AG09319 (cell line): Measurements from ENCODE around the gene FOXJ3.

ENCODE experiments used
- DNase-seq: peaks from one replicate; pipeline ENCODE4 v3.0.0-alpha.2; 2010; ENCODE audit warnings: low read depth; ENCODE audit errors: extremely low read depth
- TF ChIP-seq, protein P1 (sequence below): IDR thresholded peaks from 2 replicates; pipeline ENCODE4 v1.5.1; 2011; ENCODE audit warnings: low read depth, mild to moderate bottlenecking, inconsistent platforms, low read length, moderate library complexity

FOXJ3 gene

DNA sequence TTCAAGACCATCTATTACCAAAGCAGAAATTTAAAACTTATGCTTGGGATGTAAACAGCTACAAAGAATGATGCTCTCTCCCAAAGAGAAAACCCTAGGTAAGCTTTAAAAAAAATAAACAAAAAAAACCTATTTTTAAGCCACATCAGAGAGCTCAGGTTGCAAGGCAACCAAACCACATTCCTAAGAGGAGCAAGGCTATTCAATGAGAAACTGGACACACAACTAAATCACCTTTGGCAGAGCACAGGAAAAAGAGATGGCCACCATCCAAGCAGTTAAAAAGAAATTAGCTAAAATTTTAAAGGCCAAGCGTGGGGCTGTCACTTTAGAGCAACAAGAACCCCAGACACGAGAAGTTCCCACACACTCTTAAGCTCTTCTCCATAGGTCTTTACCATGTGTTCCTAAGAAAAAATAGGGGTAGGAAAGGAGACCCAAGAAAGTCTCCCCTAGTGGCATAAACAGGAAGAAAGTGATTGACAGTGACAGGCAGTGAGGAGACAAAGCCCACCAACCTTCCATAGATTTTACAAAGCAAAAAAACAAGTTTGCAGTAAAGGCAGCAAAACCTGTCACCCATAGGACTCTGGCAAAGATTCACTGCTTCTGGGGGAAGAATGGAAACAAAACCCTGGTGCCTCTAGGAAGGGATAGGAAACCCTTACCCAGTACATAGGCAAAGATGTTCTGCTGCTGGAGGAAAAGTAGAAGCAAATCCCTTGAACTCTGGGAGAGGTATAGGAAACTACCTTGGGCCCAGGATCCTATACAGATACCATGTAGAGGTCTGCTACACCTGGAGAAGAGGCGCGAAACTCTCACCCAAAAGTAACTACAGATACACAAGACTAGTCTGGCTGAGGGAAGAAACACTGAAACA lies 68.5 kb downstream of the FOXJ3 start:
- no peak for DNase-seq
- TF ChIP-seq, protein P1, sequence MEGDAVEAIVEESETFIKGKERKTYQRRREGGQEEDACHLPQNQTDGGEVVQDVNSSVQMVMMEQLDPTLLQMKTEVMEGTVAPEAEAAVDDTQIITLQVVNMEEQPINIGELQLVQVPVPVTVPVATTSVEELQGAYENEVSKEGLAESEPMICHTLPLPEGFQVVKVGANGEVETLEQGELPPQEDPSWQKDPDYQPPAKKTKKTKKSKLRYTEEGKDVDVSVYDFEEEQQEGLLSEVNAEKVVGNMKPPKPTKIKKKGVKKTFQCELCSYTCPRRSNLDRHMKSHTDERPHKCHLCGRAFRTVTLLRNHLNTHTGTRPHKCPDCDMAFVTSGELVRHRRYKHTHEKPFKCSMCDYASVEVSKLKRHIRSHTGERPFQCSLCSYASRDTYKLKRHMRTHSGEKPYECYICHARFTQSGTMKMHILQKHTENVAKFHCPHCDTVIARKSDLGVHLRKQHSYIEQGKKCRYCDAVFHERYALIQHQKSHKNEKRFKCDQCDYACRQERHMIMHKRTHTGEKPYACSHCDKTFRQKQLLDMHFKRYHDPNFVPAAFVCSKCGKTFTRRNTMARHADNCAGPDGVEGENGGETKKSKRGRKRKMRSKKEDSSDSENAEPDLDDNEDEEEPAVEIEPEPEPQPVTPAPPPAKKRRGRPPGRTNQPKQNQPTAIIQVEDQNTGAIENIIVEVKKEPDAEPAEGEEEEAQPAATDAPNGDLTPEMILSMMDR = no peak

DNA sequence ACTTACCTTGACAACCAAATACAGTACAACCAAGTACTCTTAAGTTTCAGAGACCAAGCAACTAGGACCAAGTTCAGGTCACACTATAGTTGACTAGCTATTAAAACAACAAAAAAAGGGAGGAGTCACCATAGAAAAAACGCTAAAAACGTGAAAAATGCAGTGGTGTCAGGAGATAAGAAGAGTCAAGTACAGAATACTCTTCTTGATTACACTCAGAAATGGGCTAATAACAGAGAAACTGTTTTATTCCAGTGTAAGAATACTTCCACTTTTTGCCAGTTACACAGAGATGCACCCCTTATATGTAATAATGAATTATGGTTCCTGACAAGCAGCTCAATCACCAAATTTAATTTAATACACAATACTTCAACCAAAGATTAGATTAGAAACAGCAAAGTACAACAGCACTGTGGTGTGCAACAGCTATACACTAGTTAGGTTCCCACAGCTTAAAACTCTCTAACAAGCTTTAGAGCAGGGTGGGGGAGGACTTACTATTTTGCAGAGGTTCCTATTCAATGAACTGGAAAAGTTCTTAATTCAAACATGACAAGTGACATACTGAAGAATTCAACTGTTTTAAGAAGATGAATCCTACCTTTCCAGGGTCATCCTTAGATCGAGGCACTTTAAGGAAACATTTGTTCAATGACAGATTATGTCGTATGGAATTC lies 70.4 kb downstream of the FOXJ3 start:
- DNase-seq = no peak

DNA sequence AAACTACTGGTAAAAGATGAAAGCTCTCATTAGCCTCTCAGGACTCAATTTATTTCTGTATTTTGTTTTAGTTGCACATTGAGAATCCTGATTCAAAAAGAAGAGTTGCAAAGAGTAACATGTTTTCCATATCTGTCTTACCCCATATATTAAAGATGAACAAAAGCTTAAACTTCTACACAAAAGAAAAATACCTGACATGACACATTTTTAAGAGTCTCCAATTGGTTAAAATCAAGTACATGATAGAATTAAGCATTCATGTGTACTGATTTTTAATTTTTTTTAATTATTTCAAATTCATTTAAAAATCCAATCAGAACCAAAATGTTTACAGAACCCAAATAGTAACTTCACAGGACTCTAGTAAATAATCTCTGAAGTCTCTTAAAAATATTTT lies 72.0 kb downstream of the FOXJ3 start:
- no peak for DNase-seq
- TF ChIP-seq, protein P1 = no peak

More for the DNA sequence above, 70.4 kb downstream of the FOXJ3 start:
- TF ChIP-seq, protein P1 = no peak

DNA sequence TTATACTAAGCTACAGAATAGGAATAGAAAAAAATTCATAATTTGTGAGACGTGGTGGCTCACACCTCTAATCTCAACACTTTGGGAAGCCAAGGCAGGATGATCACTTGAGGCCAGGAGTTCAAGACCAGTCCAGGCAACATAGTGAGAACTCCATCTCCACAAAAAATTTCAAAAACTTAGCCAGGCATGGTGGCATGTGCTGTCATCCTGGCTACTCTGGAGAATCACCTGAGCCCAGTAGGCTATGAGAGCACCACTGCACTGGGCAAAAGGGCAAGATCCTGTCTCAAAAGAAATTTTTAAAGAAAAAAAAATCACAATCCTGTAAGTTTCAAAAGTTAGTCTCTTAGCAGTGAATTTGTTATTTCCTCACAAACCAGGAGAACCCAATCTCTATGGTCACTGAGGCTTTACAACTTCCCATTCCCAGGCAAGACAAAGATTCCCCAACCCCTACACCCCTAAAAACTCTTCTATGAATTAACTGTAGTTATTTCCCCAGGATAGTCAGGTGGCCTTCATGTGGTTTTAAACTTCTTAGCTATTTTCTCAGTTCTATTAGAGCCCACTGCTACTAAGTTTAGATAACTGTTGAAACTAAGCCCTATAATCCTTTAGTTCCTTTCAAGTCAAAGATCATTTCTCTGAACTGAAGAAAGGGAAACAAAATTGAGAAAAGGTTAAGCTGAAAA lies 74.5 kb downstream of the FOXJ3 start:
- TF ChIP-seq, protein P1 = no peak

DNA sequence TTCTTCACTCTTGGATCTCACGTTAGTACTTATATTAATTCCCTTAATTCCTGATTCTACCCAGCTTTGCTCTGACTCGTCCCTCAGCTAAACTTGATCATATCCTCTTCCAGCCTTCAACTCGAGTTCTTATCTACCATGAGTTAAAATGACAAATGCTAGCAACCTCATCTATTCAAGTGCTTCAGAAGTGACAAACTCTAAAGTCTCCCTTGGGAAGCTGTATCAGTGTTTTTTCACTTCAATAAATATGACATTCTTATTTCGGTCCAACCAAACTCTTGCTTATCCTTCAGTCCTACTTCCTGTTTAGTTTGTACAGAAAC lies 75.3 kb downstream of the FOXJ3 start:
- no peak for DNase-seq
- TF ChIP-seq, protein P1 = no peak

More for the DNA sequence above, 74.5 kb downstream of the FOXJ3 start:
- DNase-seq = no peak

DNA sequence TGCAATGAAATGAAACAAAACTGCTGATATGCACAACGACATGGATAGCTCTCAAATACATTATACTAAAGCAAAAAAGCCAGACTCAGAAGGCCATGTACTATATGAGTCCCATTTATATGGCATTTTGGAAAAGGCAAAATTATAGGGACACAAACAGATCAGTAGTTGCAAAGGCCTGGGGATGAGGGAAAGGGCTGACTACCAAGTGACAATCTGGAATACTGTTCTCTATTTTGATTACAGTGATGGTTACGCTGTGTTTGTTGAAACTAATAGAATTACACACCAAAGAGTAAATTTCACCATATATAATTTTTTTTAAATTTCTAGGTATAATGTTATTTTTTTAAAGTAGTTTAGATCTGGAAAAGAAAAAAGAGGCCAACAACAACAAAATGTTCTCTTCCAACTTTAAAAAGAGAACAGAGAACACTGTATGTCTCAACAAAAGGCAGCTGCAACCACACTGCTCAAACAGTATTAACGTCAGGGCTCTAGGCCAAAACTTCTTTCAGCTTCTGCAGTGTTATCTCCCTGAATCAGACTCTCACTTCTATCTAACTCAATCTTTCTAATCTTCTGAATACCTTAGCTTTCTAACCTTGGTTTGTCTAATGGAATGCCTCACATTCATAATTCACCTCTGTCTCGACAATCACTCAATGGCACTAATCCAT lies 75.8 kb downstream of the FOXJ3 start:
- no peak for DNase-seq
- TF ChIP-seq, protein P1 = no peak
